ENCODE measurements around the gene PHACTR3.

Gene PHACTR3

DNA sequence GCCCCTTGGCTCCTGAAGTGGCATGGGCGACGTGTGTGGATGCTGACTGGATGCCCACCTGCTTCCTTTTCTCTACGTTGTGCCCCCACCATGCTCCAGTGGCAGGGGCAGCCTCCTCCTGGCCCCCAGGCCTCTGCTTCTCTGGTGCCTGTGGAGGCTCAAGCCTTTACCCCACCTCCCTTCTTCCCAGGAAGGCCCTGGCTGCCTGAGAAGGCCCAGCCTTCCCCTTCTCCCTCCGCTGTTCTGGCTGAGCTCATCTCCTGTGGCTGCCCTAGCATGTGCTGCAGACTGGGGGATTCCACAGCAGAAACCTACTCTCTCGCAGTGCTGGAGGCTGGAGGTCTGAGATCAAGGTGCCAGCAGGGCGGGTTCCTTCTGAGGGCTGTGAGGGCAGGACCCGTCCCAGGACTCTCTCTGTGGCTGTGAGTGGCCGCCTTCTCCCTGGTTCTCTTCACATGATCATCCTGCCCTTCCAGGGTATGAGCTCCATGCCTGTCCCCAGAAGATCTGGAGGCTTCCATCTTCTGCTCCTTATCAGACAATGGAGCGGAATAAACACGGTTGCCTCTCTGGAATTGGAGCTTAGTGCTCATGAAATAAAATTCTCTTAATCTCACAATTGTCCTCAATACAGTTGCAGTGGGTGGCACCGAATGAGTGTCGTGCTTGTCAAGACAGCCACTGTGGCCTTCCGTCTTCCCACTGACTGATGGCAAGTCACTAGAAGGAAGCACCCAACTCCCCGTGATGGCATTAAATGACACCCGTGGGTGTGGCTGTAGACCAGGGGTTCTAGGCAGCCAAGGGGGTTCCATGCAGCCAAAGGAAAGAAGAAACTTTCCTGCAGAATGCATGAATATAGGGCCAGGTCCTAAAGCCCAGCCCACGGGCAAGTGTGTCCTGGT, 25.1 kb downstream of the PHACTR3 start:
- TF ChIP-seq CTCF (IDR thresholded peaks at IDR 0.05; ENCODE audit: insufficient read depth, low read depth, low read length, missing control alignments) = no peak
- H3K4me3 ChIP-seq (ENCODE audit: low read length) = no peak overlapping the region
- no peak for DNase-seq (ENCODE audit: low read depth)

DNA sequence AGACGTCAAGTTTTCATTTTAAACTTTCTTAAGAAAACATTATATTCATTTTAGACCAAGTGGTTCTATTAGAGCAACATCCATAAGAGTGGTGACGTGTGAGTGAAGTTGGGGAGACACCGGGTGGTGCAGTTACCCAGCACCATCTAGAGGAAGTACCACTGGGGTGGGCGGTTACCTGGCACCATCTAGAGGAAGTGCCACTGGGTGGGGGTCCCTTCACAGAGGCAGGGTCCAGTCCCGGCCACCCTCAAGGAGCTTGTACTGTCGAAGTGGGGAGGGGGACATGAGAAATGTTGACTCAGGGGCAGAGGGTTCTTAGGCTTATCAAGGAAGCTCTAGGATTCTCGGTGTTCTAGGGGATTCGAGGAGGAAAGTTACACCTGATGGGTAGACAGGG, 26.2 kb downstream of the PHACTR3 start:
- DNase-seq (ENCODE audit: low read depth) = no peak
- H3K4me3 ChIP-seq (ENCODE audit: low read length) = no peak overlapping the region
- no peak for TF ChIP-seq CTCF (IDR thresholded peaks at IDR 0.05; ENCODE audit: insufficient read depth, low read depth, low read length, missing control alignments)

DNA sequence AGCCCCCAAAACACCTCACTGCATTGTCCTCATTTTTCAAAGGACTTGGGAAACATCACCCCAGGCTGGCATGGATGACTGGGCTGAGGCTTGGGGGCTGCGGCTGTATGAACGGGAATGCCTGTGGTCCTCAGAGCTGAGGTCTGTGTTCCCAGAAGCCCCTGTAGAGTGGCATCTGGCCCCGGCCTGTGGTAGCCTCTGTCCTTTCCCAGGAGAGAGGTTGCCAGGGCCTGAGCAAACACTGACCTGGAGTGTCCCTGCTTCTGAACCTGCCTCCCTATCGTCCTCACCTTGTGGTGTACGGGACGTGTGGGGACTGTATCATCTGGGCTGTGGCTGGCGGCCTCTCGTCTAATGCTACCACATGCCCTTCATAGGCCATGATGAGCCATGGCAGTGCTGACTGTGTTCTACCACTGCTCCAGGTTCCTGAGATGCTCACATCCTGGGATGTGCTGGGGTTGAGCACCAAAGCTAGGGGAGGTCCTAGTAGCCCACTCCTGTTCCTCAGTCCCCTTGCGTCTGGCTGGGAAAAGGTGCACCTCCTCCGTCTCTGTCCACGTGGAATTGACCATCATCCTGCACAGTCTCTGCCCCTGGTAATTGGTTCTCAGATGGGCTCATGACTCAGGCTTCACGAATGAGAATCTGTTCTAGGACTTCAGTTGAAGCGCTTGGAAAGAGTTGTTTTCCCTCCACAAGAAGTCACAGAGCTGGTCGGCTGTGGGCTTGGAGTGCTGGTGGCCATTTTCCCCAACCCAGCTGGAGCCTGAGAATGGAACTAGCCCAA, 27.6 kb downstream of the PHACTR3 start:
- TF ChIP-seq CTCF (IDR thresholded peaks at IDR 0.05; ENCODE audit: insufficient read depth, low read depth, low read length, missing control alignments) = no peak
- DNase-seq (ENCODE audit: low read depth) = no peak
- no peak overlapping the region for H3K4me3 ChIP-seq (ENCODE audit: low read length)

DNA sequence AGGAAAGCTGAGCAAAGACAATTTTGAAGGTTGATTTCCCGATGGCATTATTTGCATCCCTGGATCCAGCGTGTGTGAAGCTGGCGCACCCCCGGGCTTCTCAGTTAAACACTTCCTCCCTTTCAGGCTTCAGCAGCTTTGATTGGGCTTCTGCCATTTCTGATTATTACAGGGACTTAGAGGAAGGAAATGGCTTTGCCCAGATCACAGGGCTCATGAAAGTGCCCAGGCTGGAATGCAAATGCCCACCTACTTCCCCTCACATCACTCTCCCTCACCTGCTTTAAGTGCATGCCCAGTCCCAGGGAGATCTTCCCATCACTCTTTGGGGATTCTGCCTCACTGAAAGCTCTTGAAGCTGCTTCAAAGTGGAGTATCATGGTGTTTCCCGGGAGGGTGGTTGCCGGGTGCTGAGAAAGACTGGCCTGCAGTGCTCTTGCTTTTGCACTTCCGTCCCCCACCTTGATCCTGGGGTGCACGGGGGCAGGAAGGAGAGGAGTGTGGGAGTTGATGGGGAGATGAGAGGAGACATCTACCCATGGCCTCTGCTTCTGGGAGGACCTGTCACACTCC, 28.3 kb downstream of the PHACTR3 start:
- H3K4me3 ChIP-seq (ENCODE audit: low read length) = no peak overlapping the region
- no peak for DNase-seq (ENCODE audit: low read depth)
- TF ChIP-seq CTCF (IDR thresholded peaks at IDR 0.05; ENCODE audit: insufficient read depth, low read depth, low read length, missing control alignments) = no peak

DNA sequence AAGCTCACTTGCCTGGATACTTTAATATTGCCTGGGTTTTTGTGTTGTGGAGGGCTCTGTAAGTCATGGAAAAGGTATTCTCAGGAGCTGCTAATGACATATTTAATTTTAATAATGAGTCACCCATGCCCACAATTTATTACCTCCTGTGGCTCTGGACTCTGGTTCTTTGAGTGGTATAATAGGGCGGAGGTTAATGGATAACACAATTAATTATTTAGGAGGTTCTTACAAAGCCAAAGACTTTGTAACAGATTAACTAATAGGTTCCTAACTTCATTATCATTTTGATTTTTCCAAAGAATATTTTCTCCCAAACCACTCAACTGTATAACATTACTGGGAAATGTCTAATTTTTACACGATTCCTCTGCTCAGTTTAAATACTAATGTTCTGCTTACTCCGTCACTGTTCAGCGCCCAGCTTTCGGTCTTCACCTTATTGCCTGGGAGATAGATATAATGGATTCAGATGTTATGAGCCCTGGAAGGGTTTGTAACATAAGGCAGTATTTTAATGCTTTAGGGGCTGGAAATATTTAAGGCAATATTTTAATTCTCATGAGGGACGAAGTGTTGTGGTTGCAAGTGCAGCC, 29.4 kb downstream of the PHACTR3 start:
- no peak for TF ChIP-seq CTCF (IDR thresholded peaks at IDR 0.05; ENCODE audit: insufficient read depth, low read depth, low read length, missing control alignments)

GRCh38 chr20:59634435-59635005, 30.2 kb downstream of the PHACTR3 start:
- no peak for DNase-seq (ENCODE audit: low read depth)
- no peak overlapping the region for H3K4me3 ChIP-seq (ENCODE audit: low read length)
- no peak for TF ChIP-seq CTCF (IDR thresholded peaks at IDR 0.05; ENCODE audit: insufficient read depth, low read depth, low read length, missing control alignments)

More for the DNA sequence above, 29.4 kb downstream of the PHACTR3 start:
- no peak for DNase-seq (ENCODE audit: low read depth)
- no peak overlapping the region for H3K4me3 ChIP-seq (ENCODE audit: low read length)

Data from epithelial cell of esophagus (primary cell).